Activated effector memory CD4-positive, alpha-beta T cell treated with anti-CD3 and anti-CD28 coated beads, Interleukin-2, amount 50 U/mL, for 16 hours (primary cell): ENCODE results near the gene CHRD.
A peak's percentile ranks its signal among the peaks of the same experiment; 100 is the strongest.

ENCODE experiments used
- DNase-seq: peaks from one replicate; pipeline ENCODE4 v3.0.0-alpha.2; 2020

CHRD gene

GRCh38 chr3:184347321-184348056, 32.4 kb upstream of the CHRD start:
- DNase-seq: no peak

GRCh38 chr3:184348057-184348382, 31.8 kb upstream of the CHRD start:
- no peak for DNase-seq

- no peak for DNase-seq
These were observed 30.0 kb upstream of the CHRD start for GRCh38 chr3:184349563-184350470.

GRCh38 chr3:184350618-184351017, 29.2 kb upstream of the CHRD start:
- DNase-seq: no peak

- DNase-seq: no peak
These were observed 28.2 kb upstream of the CHRD start for GRCh38 chr3:184351511-184352148.

GRCh38 chr3:184352149-184352785, 27.6 kb upstream of the CHRD start:
- no peak for DNase-seq

GRCh38 chr3:184352897-184353545, 26.8 kb upstream of the CHRD start:
- DNase-seq: no peak

GRCh38 chr3:184353546-184353941, 26.3 kb upstream of the CHRD start:
- no peak for DNase-seq

- DNase-seq: peak; percentile 87
These were observed 25.6 kb upstream of the CHRD start for GRCh38 chr3:184354121-184354728.

GRCh38 chr3:184354754-184355153, 25.1 kb upstream of the CHRD start:
- no peak for DNase-seq

GRCh38 chr3:184355261-184356040, 24.4 kb upstream of the CHRD start:
- no peak for DNase-seq

- DNase-seq: no peak
These were observed 22.4 kb upstream of the CHRD start for GRCh38 chr3:184357248-184358123.

GRCh38 chr3:184358124-184358767, 21.6 kb upstream of the CHRD start:
- no peak for DNase-seq

GRCh38 chr3:184358921-184359350, 20.9 kb upstream of the CHRD start:
- DNase-seq: no peak

- no peak for DNase-seq
These were observed 20.2 kb upstream of the CHRD start for GRCh38 chr3:184359610-184360009.

GRCh38 chr3:184360070-184360928, 19.6 kb upstream of the CHRD start:
- no peak for DNase-seq

GRCh38 chr3:184360929-184361531, 18.8 kb upstream of the CHRD start:
- no peak for DNase-seq

- DNase-seq: peak; percentile 79
These were observed 18.3 kb upstream of the CHRD start, which contains the start of the genes CLCN2 and POLR2H for GRCh38 chr3:184361532-184361931. Gene CLCN2, minus strand, starts transcription at chr3:184361605. Its CDS starts 126 bp downstream, at chr3:184361479. Gene POLR2H, plus strand, starts transcription at chr3:184361710. Its CDS starts 1,783 bp downstream, at chr3:184363493.
